KOPT-K1 (cell line): ENCODE results near the gene TGM2.

ENCODE experiments used
- H3K27ac ChIP-seq: fragments of 200-600 bp; sonication (generic); 2 replicates; pipeline ENCODE4 v1.5.1; 2016; ENCODE audit warnings: antibody characterized with exemption, mild to moderate bottlenecking, low read depth, low read length; ENCODE audit not compliant: poor library complexity, severe bottlenecking
- H3K36me3 ChIP-seq: fragments of 200-600 bp; sonication (generic); 2 replicates; pipeline ENCODE4 v1.5.1; 2017; ENCODE audit warnings: antibody characterized with exemption, mild to moderate bottlenecking, low read length, moderate library complexity; ENCODE audit not compliant: insufficient read depth
- H3K9me3 ChIP-seq: fragments of 200-600 bp; sonication (generic); 2 replicates; pipeline ENCODE4 v1.5.1; 2017; ENCODE audit warnings: antibody characterized with exemption, low read length, mild to moderate bottlenecking; ENCODE audit not compliant: insufficient read depth, poor library complexity, severe bottlenecking

Gene TGM2

DNA sequence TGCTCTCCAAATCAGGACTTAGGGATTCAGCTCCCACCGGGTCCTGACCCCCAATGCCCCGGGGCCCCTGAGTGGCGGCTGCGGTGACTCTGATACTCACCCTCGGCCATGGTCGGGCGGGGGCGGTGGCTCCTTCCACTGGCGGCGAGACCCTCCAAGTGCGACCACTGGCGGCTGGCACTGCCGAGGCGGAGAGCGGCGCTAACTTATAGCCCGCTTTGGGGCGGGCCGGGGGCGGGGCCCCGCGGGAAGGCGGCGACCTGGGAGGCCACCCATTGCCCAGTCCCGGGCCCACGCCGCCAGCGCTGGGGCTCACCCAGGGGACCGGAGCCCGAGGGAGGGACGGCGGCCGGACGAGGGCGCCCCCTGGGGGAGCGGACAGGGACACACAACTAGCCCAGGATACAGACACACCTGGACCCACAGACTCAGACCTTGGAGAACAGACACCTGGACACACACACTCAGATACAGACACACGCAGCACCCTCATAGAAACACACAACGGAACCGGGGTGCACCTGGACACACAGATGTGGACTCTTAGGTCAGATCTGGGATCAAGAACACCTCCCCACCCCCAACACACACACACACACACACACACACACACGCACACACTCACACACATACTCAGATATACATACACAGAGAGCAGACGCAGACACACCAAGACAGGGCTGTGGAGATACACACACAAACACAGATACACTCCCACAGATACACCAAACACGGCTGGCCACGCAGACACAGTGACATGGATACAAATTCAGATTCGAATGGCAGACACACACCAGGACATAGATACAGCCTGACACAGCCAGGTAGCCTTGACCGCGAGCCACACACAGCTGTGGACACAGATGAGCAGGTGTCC is at the start of gene TGM2:
Gene TGM2 (minus strand): TSS at position 182 of the 877 bp plus-strand sequence. CDS start 72 bp downstream, at position 110.
- Histone ChIP-seq H3K27ac (no peak within 1 kb of the TSS), H3K9me3 (no peaks in the 10 kb centered on the region), H3K36me3 (no peaks in the 10 kb centered on the region)

DNA sequence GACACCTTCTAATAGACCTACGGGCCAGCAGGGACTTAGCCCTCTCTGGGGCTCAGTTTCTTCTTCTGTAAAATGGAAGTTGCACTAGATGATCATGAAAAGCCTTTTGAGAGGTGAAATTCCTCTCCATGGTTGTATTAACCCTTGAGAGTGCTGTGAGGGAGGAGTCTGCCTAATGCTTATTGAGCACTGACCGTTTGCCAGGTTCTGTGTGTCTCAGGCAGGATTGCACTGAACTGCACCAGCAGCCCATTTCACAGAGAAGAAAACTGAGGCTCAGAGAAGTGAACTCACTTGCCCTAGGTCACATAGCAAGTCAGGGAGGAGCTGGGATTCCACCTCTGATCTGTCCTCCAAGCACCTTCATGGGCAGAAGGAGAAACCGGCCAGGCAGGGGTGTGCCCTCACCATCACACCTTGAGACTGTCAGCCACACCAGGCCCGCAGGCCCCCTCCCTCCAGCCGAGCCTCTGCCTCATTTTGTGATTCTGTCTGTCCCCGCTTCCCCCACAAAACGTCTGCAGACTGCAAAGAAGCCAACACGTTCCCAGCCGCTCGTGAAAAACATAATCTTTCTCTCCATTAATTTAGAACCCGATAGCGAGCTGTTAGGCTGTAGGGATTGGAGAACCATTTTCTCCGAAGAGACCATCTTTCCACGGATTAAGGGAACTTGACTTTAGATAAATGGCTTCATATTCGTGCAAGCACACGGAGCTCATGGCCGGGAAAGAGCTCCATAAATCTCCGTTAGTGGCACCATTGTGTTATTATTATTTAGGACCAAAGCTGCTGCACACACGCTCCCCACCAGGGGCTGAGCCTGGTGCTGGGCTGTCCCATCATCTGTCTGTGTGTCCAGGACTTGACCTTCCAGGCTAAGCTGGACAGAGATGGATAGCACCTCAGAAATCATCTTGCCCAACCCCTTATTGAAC is 49.5 kb upstream of the TGM2 start:
- H3K9me3 ChIP-seq, result no peaks in the 10 kb centered on the region

DNA sequence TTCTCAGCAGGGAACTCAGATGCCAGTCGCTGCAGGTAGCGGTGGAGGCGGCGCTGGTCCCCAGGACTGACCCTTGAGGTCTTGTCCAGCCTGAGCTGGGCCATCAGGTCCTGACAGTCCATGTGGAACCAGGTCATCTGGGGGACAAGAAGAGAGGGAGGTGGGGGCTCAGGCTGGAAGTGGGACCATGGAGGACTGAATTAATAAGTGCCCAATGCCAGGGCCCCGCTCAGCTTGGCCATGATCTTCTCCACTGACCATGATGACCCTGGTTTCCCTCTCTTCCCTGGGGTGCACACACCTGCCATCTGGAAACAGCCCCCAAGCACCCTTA is 48.5 kb upstream of the TGM2 start:
- no peaks in the 10 kb centered on the region for H3K36me3 ChIP-seq
- no peak overlapping the region for H3K27ac ChIP-seq
- no peaks in the 10 kb centered on the region for H3K9me3 ChIP-seq

More for the DNA sequence above, 49.5 kb upstream of the TGM2 start:
- no peak overlapping the region for H3K27ac ChIP-seq
- no peaks in the 10 kb centered on the region for H3K36me3 ChIP-seq

DNA sequence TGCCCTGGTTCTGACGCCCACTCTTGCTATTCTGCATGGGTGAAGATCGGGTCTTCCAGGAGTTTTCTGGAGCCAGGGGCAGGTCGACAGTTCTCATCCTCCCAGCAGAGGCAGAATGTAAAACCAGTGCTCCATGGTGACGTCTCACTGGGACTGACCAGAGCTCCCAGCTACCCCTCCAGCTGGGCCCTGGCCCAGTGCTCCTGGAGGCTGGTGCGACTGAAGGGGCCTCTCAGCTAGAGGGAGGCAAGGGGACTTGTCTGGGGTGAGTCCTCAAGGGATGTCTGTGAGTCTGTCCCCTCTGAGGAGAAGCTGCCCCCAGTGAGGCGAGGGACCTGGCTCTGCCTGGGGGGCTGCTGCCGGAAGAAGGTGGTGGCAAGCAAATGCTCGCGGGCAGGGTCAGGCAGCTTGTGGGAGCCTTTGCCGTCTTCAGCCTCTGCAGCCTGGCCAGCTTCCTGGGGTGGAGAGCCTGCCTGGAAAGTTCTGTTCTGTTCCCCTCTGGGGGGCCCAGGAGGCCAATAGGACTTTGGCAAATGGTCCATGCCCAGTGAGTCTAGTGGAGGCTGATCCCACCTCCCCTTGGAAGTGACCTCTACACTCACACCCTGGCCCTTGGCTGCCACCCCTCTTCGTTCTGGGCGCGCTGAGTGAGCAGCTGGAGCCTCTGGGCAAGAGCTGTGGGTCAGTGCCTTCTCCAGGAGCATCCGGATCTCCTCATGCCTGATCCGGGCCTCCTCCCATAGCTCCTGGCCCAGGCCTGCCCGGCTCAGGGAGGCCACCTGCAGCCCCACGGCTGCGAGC is 47.9 kb upstream of the TGM2 start:
- no peaks in the 10 kb centered on the region for H3K9me3 ChIP-seq
- H3K27ac ChIP-seq, result no peak overlapping the region
- no peaks in the 10 kb centered on the region for H3K36me3 ChIP-seq

DNA sequence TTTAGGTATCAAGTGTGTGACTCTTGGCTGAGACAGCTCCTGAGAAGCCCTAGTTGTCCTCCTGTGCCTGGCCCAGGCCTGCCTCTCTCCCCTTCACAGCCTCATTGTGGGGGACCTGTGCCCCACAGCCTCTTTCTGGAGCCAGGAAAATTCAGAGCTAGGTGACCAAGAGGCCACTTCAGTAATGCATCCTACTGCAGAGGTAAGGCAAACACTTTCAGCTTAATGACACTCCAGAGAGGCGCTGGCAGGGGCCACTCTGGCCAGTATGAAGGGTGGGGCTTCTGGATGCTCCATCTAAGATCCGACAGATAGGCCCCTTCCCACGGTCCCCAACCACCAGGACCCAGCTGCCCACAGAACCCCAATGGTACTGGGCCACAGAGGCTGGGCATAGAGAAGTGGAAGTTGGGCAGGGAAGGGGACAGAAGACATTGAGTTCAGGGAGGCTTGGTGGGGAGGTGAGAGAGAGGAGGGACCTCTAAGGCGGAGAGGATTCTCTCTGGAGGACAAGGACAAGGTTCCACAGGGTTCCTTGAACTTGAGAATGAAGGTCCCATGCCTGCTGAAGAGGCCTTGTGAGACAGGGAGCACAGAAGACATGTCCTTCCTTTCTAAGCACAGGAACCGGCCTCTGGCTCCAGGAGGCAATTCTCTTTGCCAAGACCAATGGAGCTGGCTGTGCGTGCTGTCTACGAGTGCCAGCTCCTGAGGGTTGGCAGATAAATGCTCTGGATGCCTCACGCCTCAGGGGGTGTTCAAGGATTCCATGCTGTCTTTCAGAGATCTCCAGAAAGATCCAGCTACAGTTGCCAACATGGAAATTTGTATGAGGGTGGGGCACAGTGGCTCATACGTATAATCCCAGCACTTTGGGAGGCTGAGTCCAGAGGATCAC is 46.4 kb upstream of the TGM2 start:
- H3K9me3 ChIP-seq, result no peaks in the 10 kb centered on the region
- no peaks in the 10 kb centered on the region for H3K36me3 ChIP-seq
- H3K27ac ChIP-seq, result no peak overlapping the region

DNA sequence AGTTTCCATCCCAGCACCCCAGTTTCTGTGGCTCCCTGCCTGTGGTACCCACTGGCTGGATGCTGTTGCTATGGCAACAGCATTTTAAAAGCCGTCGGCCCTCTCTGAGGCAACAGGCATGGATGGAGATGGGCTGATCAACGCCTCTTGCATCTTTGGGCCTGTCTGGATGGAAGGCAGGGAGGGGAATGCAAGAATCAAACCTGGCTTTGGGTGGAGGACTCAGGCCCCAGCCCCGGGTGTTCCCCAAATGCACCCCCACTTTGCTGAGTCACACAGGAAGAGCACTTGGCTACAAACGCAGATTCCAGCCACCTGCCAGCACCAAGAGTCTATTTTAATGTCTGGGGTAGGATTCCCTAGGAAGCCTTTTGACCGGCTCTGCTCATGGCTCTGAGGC is 45.7 kb upstream of the TGM2 start:
- Histone ChIP-seq H3K36me3 (no peaks in the 10 kb centered on the region), H3K9me3 (no peaks in the 10 kb centered on the region), H3K27ac (no peak overlapping the region)

DNA sequence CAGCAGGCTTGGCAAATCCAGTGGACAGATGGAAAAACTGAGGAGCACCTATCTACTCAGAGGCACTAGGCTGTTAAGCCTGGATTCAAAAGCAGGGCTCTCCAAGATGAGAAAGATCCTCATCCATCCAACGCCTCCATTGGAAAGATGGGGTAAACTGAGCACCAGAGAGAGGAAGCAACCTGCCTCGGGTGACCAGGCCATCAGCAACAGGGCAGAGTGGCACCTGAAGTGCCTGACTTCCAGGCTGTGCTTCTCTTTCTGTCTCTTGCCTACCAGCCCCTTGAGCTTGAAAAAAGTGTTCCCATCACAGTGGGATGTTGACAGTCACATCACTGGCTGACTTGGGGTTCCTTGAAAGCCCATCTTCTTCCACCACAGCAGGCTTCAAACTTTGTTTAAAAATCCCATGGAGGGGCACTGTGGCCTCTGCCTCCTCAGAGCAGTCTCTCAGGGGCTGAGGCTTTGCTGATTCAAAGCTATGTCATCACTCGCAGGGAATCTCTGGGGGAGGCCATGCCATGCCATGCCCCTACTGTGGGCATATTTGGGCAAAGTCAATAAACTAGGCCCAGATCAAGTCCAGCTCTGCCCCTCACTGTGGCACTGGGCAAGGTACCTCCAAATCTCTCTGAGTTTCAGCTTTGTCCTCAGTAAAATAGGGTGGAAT is 44.8 kb upstream of the TGM2 start:
- H3K36me3 ChIP-seq, result no peaks in the 10 kb centered on the region
- H3K27ac ChIP-seq, result no peak overlapping the region
- no peaks in the 10 kb centered on the region for H3K9me3 ChIP-seq

DNA sequence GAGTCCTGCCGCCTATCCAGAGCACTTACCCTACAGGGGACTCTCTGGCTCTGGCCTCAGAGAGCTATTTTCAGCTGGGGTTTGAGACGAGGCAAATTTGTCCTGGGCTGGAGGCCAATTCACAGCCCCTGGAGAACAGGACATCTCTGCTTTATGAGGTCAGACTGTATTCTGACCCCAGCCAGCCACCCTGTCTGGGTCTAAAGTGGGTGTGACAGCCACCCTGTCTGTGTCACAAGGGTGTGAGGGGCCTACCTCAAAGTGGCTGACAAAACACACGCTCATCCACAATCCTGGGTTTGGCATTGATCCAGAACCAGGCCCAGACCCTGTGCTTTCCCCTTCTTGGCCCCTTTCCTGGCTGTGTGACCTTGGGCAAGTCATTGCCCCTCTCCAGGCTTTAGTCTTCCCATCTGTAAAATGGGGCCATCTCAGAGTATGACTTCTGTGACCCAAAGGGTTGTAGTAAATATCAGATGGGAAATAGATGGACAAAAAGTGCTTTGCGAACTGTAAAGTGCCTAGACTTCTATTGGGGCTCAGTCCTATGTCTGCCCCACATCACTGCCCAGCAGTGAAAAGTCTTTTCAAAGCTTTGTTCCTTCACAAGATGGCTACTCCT is 44.1 kb upstream of the TGM2 start:
- Histone ChIP-seq H3K36me3 (no peaks in the 10 kb centered on the region), H3K9me3 (no peaks in the 10 kb centered on the region), H3K27ac (no peak overlapping the region)

DNA sequence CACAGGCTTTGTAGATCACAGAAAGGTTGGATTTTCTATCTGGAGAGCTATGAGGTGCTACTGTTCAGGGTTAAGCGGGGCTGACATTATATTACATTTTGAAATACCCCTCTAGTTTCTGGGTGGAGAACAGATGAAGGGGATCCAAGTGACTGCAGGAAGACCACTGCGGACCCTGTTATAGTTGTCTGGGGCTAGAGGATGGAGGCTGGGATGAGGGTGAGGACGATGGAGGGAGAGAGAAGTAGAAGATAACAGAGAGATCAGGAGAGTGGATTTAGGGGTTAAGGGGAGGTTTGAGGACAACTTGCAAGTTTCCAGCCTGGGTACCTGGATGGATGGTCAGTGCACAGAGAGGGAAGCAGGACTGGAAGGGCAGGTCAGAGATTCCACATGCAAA is 43.5 kb upstream of the TGM2 start:
- Histone ChIP-seq H3K36me3 (no peaks in the 10 kb centered on the region), H3K27ac (no peak overlapping the region), H3K9me3 (no peaks in the 10 kb centered on the region)

DNA sequence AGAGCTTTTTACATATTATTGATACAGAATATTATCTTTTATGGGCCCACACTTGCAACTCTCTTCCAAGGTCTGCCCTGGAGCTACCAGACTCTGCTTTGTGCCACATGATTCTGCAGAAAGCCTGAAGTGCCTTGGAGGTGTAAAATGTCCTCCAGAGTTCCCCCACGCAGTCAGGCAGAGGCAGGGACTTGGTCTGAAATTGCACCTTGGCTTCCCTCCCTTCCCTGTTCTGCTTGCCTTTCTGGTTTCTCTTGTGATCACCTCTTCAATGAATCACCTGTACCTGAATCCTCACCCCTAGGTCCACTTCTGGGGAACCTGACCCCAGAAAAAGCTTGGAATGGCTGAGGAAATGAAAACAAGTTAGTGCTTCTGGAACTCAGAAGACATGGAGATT is 43.0 kb upstream of the TGM2 start:
- no peaks in the 10 kb centered on the region for H3K36me3 ChIP-seq
- no peak overlapping the region for H3K27ac ChIP-seq
- H3K9me3 ChIP-seq, result no peaks in the 10 kb centered on the region

DNA sequence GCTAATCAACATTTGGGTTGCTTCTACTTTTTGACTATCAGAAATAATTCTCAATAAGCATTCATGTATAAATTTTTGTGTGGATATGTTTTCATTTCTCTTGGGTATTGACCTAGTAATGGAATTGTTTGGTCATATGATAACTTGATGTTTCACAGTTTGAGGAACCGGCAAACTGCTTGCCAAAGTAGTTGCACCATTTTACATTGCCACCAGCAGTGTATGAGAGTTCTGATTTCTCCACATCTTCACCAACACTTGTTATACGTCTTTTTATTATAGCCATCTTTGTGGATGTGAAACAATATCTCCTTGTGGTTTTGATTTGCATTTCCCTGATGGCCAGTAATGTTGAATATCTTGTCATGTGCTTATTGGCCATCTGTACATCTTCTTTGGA is 42.6 kb upstream of the TGM2 start:
- no peaks in the 10 kb centered on the region for H3K36me3 ChIP-seq
- H3K27ac ChIP-seq, result no peak overlapping the region
- no peaks in the 10 kb centered on the region for H3K9me3 ChIP-seq

DNA sequence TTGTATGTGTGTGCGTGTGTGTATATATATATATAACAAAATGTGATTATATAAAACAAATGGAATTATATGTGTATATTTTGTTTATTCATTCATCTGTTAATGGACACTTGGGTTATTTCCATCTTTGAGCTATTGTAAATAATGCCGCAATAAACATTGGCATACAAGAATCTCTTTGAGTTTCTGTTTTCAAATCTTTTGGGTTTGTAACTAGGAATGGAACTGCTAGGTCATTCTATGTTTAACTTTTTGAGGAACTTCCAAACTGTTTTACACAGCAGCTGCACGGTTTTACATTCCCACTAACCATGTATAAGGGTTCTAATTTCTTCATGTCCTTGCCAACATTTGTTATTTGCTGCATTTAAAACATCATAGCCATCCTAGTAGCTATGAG is 39.9 kb upstream of the TGM2 start:
- Histone ChIP-seq H3K27ac (no peak overlapping the region), H3K9me3 (no peaks in the 10 kb centered on the region), H3K36me3 (no peaks in the 10 kb centered on the region)

DNA sequence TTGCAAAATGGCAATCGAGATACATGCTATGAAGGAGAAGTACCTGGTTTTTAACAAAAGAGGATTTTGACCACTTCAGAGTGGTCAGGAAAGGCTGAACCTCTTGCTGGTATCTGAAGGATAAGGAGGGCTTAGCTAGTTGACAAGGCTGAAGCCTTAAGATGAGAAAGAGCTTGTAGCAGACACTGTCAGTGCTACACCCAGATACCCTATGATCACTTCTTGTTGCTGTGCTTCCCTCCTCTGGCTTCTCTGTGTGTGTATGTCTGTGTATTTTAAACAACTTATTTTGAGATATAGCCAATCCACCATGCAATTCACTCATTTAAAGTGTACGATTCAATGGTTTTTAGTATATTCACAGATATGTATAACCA is 38.9 kb upstream of the TGM2 start:
- Histone ChIP-seq H3K9me3 (no peaks in the 10 kb centered on the region), H3K27ac (no peak overlapping the region), H3K36me3 (no peaks in the 10 kb centered on the region)
